ENCODE measurements around the gene RASL11A. TPM values are rescaled to one million over a fixed set of nuclear protein-coding genes. Genes with fewer than 3 reads are reported as not detected.

The RASL11A gene
- total and polyA plus RNA-seq, 10 donors = 6.7 to 37.9 (median 14.7) TPM

GRCh38 chr13:27304099-27304498, 33.5 kb downstream of the RASL11A start:
- no peak for DNase-seq
- WGBS, 5 donors = 88 to 96% (median 93%) methylated on average over 4 of the region's 4 CpGs
- intact Hi-C loops (cut with DNase I; ENCODE audit: low total_unique reads) = no loop called here

GRCh38 chr13:27304611-27305010, 34.0 kb downstream of the RASL11A start:
- Histone ChIP-seq H3K27me3 (replicated peaks in 1 of 7) (no peaks in the 10 kb centered on the region), H3K4me3 (no peak overlapping the region), H3K4me1 (peaks cover 0 to 13% (median 0%) of the 10 kb centered on the region in 6 donors), H3K36me3 (no peaks in the 10 kb centered on the region), H3K27ac (no peak overlapping the region), H3K9me3 (no peaks in the 10 kb centered on the region)
- intact Hi-C loops (cut with DNase I; ENCODE audit: low total_unique reads) = no loop called here
- DNase-seq = no peak
- TF ChIP-seq CTCF (IDR thresholded peaks at IDR 0.05 in 8 of 11, conservative IDR thresholded peaks at IDR 0.05 in 3 of 11) (no peak), POLR2AphosphoS5 (IDR thresholded peaks at IDR 0.05) (no peak), POLR2A (IDR thresholded peaks at IDR 0.05) (no peak)
- 91 to 100% (median 94%) methylated on average over 2 of the region's 2 CpGs for WGBS, 5 donors

More at GRCh38 chr13:27304099-27304498, 33.5 kb downstream of the RASL11A start:
- no peaks in the 10 kb centered on the region for H3K9me3 ChIP-seq
- H3K36me3 ChIP-seq = no peaks in the 10 kb centered on the region
- H3K4me3 ChIP-seq = no peak overlapping the region
- H3K27ac ChIP-seq = no peak overlapping the region
- H3K4me1 ChIP-seq = peaks cover 0 to 13% (median 0%) of the 10 kb centered on the region in 6 donors
- TF ChIP-seq CTCF (IDR thresholded peaks at IDR 0.05 in 8 of 11, conservative IDR thresholded peaks at IDR 0.05 in 3 of 11) = no peak
- TF ChIP-seq POLR2AphosphoS5 (IDR thresholded peaks at IDR 0.05) = no peak
- TF ChIP-seq POLR2A (IDR thresholded peaks at IDR 0.05) = no peak
- H3K27me3 ChIP-seq (replicated peaks in 1 of 7) = peaks cover 0 to 1% (median 0%) of the 10 kb centered on the region in 7 donors

- no peak for DNase-seq
- H3K4me1 ChIP-seq = peaks cover 0 to 13% (median 0%) of the 10 kb centered on the region in 6 donors
- no peaks in the 10 kb centered on the region for H3K27me3 ChIP-seq (replicated peaks in 1 of 7)
- H3K36me3 ChIP-seq = no peaks in the 10 kb centered on the region
- H3K4me3 ChIP-seq = no peak overlapping the region
- TF ChIP-seq POLR2AphosphoS5 (IDR thresholded peaks at IDR 0.05) (no peak), POLR2A (IDR thresholded peaks at IDR 0.05) (no peak), CTCF (IDR thresholded peaks at IDR 0.05 in 8 of 11, conservative IDR thresholded peaks at IDR 0.05 in 3 of 11) (no peak)
- intact Hi-C loops (cut with DNase I; ENCODE audit: low total_unique reads) = no loop called here
- H3K27ac ChIP-seq = no peak overlapping the region
- no peaks in the 10 kb centered on the region for H3K9me3 ChIP-seq
- WGBS, 5 donors = 78 to 85% (median 84%) methylated on average over 5 of the region's 5 CpGs
Observed at GRCh38 chr13:27306364-27306763, 35.7 kb downstream of the RASL11A start.

GRCh38 chr13:27308941-27309340, 38.3 kb downstream of the RASL11A start:
- peaks cover 0 to 13% (median 0%) of the 10 kb centered on the region in 6 donors for H3K4me1 ChIP-seq
- DNase-seq = no peak
- no peak overlapping the region for H3K4me3 ChIP-seq
- TF ChIP-seq POLR2AphosphoS5 (IDR thresholded peaks at IDR 0.05) = no peak
- TF ChIP-seq POLR2A (IDR thresholded peaks at IDR 0.05) = no peak
- no peak for TF ChIP-seq CTCF (IDR thresholded peaks at IDR 0.05 in 8 of 11, conservative IDR thresholded peaks at IDR 0.05 in 3 of 11)
- 79 to 88% (median 86%) methylated on average over 19 of the region's 19 CpGs for WGBS, 5 donors
- intact Hi-C loops (cut with DNase I; ENCODE audit: low total_unique reads) = no loop called here
- no peaks in the 10 kb centered on the region for H3K36me3 ChIP-seq
- H3K27ac ChIP-seq = peak overlapping the region in 1 of 8 donors; percentile 16
- no peaks in the 10 kb centered on the region for H3K27me3 ChIP-seq (replicated peaks in 1 of 7)
- H3K9me3 ChIP-seq = no peaks in the 10 kb centered on the region

Data from spleen (tissue), 11 donors.